ENCODE data around the gene KSR2. TPM values are rescaled to one million over a fixed set of nuclear protein-coding genes. Genes with fewer than 3 reads are reported as not detected.
"Not testable (repeated sequence)": the region's sequence is repeated elsewhere in the genome, so short reads cannot be mapped to it uniquely, and the experiment has no call there.

Gene KSR2
- total and polyA plus RNA-seq, 2 donors from 2014 or later: 0.34 to 2.9 TPM

GRCh38 chr12:118011377-118011776 is 42.6 kb upstream of the KSR2 start:
- DNase-seq (no peak), FAIRE-seq (no peak)
- H3K9ac ChIP-seq (ENCODE audit: low read length in 3 of 3): no peak overlapping the region
- H3K27ac ChIP-seq (ENCODE audit: low read depth in 2 of 2, low read length in 2 of 2): no peak overlapping the region
- intact Hi-C loops (cut with DNase I): no loop called here
- H3K36me3 ChIP-seq (ENCODE audit: control insufficient read depth in 2 of 3, insufficient read depth in 3 of 3, low read length in 3 of 3): no peaks in the 10 kb centered on the region
- H3K4me3 ChIP-seq (ENCODE audit: low read length in 3 of 3): no peak overlapping the region
- H3K4me1 ChIP-seq (ENCODE audit: control insufficient read depth in 2 of 3, insufficient read depth in 2 of 3, low read depth in 1 of 3, low read length in 3 of 3): no peaks in the 10 kb centered on the region
- no peaks in the 10 kb centered on the region for H3K9me3 ChIP-seq (ENCODE audit: control insufficient read depth in 2 of 3, insufficient read depth in 1 of 3, low read length in 3 of 3)
- no peak for TF ChIP-seq CTCF (IDR thresholded peaks at IDR 0.05; ENCODE audit: borderline replicate concordance, extremely low read depth, insufficient read depth)
- no peaks in the 10 kb centered on the region for H3K27me3 ChIP-seq (ENCODE audit: control insufficient read depth, insufficient read depth, low read length)

GRCh38 chr12:118010903-118011302 is 42.1 kb upstream of the KSR2 start:
- no peak overlapping the region for H3K27ac ChIP-seq (ENCODE audit: low read depth in 2 of 2, low read length in 2 of 2)
- TF ChIP-seq CTCF (IDR thresholded peaks at IDR 0.05; ENCODE audit: borderline replicate concordance, extremely low read depth, insufficient read depth): no peak
- no peaks in the 10 kb centered on the region for H3K27me3 ChIP-seq (ENCODE audit: control insufficient read depth, insufficient read depth, low read length)
- DNase-seq (no peak), FAIRE-seq (no peak)
- H3K4me3 ChIP-seq (ENCODE audit: low read length in 3 of 3): no peak overlapping the region
- no peaks in the 10 kb centered on the region for H3K9me3 ChIP-seq (ENCODE audit: control insufficient read depth in 2 of 3, insufficient read depth in 1 of 3, low read length in 3 of 3)
- H3K9ac ChIP-seq (ENCODE audit: low read length in 3 of 3): no peak overlapping the region
- H3K4me1 ChIP-seq (ENCODE audit: control insufficient read depth in 2 of 3, insufficient read depth in 2 of 3, low read depth in 1 of 3, low read length in 3 of 3): no peaks in the 10 kb centered on the region
- no peaks in the 10 kb centered on the region for H3K36me3 ChIP-seq (ENCODE audit: control insufficient read depth in 2 of 3, insufficient read depth in 3 of 3, low read length in 3 of 3)
- intact Hi-C loops (cut with DNase I): no loop called here

- H3K4me3 ChIP-seq (ENCODE audit: low read length in 3 of 3); H3K9me3 ChIP-seq (ENCODE audit: control insufficient read depth in 2 of 3, insufficient read depth in 1 of 3, low read length in 3 of 3); FAIRE-seq; H3K27me3 ChIP-seq (ENCODE audit: control insufficient read depth, insufficient read depth, low read length); H3K27ac ChIP-seq (ENCODE audit: low read depth in 2 of 2, low read length in 2 of 2); H3K9ac ChIP-seq (ENCODE audit: low read length in 3 of 3); H3K36me3 ChIP-seq (ENCODE audit: control insufficient read depth in 2 of 3, insufficient read depth in 3 of 3, low read length in 3 of 3); H3K4me1 ChIP-seq (ENCODE audit: control insufficient read depth in 2 of 3, insufficient read depth in 2 of 3, low read depth in 1 of 3, low read length in 3 of 3); DNase-seq; intact Hi-C loops (cut with DNase I): not testable (repeated sequence)
Measured at GRCh38 chr12:117999806-118000205, 31.0 kb upstream of the KSR2 start.

- Histone ChIP-seq H3K9ac (ENCODE audit: low read length in 3 of 3) (no peak overlapping the region), H3K27ac (ENCODE audit: low read depth in 2 of 2, low read length in 2 of 2) (no peak overlapping the region), H3K36me3 (ENCODE audit: control insufficient read depth in 2 of 3, insufficient read depth in 3 of 3, low read length in 3 of 3) (no peaks in the 10 kb centered on the region), H3K9me3 (ENCODE audit: control insufficient read depth in 2 of 3, insufficient read depth in 1 of 3, low read length in 3 of 3) (no peaks in the 10 kb centered on the region), H3K27me3 (ENCODE audit: control insufficient read depth, insufficient read depth, low read length) (no peaks in the 10 kb centered on the region), H3K4me3 (ENCODE audit: low read length in 3 of 3) (no peak overlapping the region), H3K4me1 (ENCODE audit: control insufficient read depth in 2 of 3, insufficient read depth in 2 of 3, low read depth in 1 of 3, low read length in 3 of 3) (no peaks in the 10 kb centered on the region)
- FAIRE-seq (no peak), DNase-seq (no peak)
- intact Hi-C loops (cut with DNase I): no loop called here
- no peak for TF ChIP-seq CTCF (IDR thresholded peaks at IDR 0.05; ENCODE audit: borderline replicate concordance, extremely low read depth, insufficient read depth)
Measured at GRCh38 chr12:117998719-117999118, 29.9 kb upstream of the KSR2 start.
